Skeletal muscle cell (primary cell): Measurements from ENCODE around the gene BTN2A1.
"Not testable (repeated sequence)": the region's sequence is repeated elsewhere in the genome, so short reads cannot be mapped to it uniquely, and the experiment has no call there.

Experiments used
- DNase-seq: peaks from one replicate; pipeline ENCODE4 v3.0.0-alpha.2; 2010; ENCODE audit warnings: low read depth
- H3K4me3 ChIP-seq: 2 replicates; pipeline ENCODE4 v1.5.1; 2011; ENCODE audit warnings: low read depth, mild to moderate bottlenecking, control low read depth, low read length, moderate library complexity

BTN2A1 gene

GRCh38 chr6:26485112-26485780 is 27.5 kb downstream of the BTN2A1 start:
- no peak overlapping the region for H3K4me3 ChIP-seq
- DNase-seq: no peak

GRCh38 chr6:26486358-26486757 is 28.6 kb downstream of the BTN2A1 start:
- no peak for DNase-seq
- no peak overlapping the region for H3K4me3 ChIP-seq

- no peak for DNase-seq
- H3K4me3 ChIP-seq: no peak overlapping the region
Observed at GRCh38 chr6:26487466-26487865, 29.7 kb downstream of the BTN2A1 start.

- no peak for DNase-seq
- H3K4me3 ChIP-seq: no peak overlapping the region
Observed at GRCh38 chr6:26489996-26490964, 32.5 kb downstream of the BTN2A1 start.

GRCh38 chr6:26491604-26492003 is 33.8 kb downstream of the BTN2A1 start:
- no peak for DNase-seq
- no peak overlapping the region for H3K4me3 ChIP-seq

- H3K4me3 ChIP-seq: no peak overlapping the region
- DNase-seq: no peak
Observed at GRCh38 chr6:26493258-26493657, 35.5 kb downstream of the BTN2A1 start.

- DNase-seq: no peak
Observed at GRCh38 chr6:26494117-26494516, 36.4 kb downstream of the BTN2A1 start.

GRCh38 chr6:26495281-26495680 is 37.5 kb downstream of the BTN2A1 start:
- DNase-seq: no peak

More at GRCh38 chr6:26494117-26494516, 36.4 kb downstream of the BTN2A1 start:
- no peak overlapping the region for H3K4me3 ChIP-seq

GRCh38 chr6:26497610-26498009 is 39.9 kb downstream of the BTN2A1 start:
- DNase-seq: no peak
- H3K4me3 ChIP-seq: no peak overlapping the region

More at GRCh38 chr6:26495281-26495680, 37.5 kb downstream of the BTN2A1 start:
- no peak overlapping the region for H3K4me3 ChIP-seq

- no peak for DNase-seq
- no peak within 1 kb of the TSS for H3K4me3 ChIP-seq
Observed at GRCh38 chr6:26500102-26500501, 42.3 kb downstream of the BTN2A1 start, which contains the start of gene BTN1A1. Gene BTN1A1 (plus strand): TSS chr6:26500303. CDS start chr6:26501287, 984 bp downstream.

- peak overlapping the region; percentile 35 for H3K4me3 ChIP-seq
- no peak for DNase-seq
Observed at GRCh38 chr6:26501482-26501986, 43.8 kb downstream of the BTN2A1 start.

- no peak overlapping the region for H3K4me3 ChIP-seq
Observed at GRCh38 chr6:26502165-26502564, 44.4 kb downstream of the BTN2A1 start.

GRCh38 chr6:26502626-26503025 is 44.9 kb downstream of the BTN2A1 start:
- DNase-seq: no peak
- H3K4me3 ChIP-seq: no peak overlapping the region

More at GRCh38 chr6:26502165-26502564, 44.4 kb downstream of the BTN2A1 start:
- no peak for DNase-seq

- no peak for DNase-seq
- H3K4me3 ChIP-seq: no peak overlapping the region
Observed at GRCh38 chr6:26507658-26508057, 49.9 kb downstream of the BTN2A1 start.

- H3K4me3 ChIP-seq, DNase-seq: not testable (repeated sequence)
Observed at GRCh38 chr6:26511033-26511432, 53.3 kb downstream of the BTN2A1 start.

- no peak overlapping the region for H3K4me3 ChIP-seq
- DNase-seq: no peak
Observed at GRCh38 chr6:26514984-26515383, 57.2 kb downstream of the BTN2A1 start.

GRCh38 chr6:26516481-26517427 is 59.0 kb downstream of the BTN2A1 start:
- DNase-seq: no peak

More at GRCh38 chr6:26516481-26517427, 59.0 kb downstream of the BTN2A1 start:
- H3K4me3 ChIP-seq: no peak overlapping the region
